HEK293 (cell line): ENCODE measurements around the gene ERCC5.

ENCODE experiments used
- CTCF ChIP-seq: fragments of 450-650 bp; formaldehyde crosslinking; IDR thresholded peaks from 2 replicates; pipeline ENCODE4 v1.5.1; 2016; ENCODE audit warnings: missing biosample characterization, missing genetic modification characterization
- REST ChIP-seq: fragments of 450-650 bp; formaldehyde crosslinking; IDR thresholded peaks from 2 replicates; pipeline ENCODE4 v1.5.1; 2016; ENCODE audit warnings: missing biosample characterization, missing genetic modification characterization
- SALL2 ChIP-seq: fragments of 450-650 bp; formaldehyde crosslinking; IDR thresholded peaks from 2 replicates; pipeline ENCODE4 v1.5.0; 2017; ENCODE audit warnings: missing biosample characterization, mild to moderate bottlenecking, missing genetic modification characterization, borderline replicate concordance
- YY1 ChIP-seq: fragments of 450-650 bp; formaldehyde crosslinking; IDR thresholded peaks from 2 replicates; pipeline ENCODE4 v1.5.1; 2018; ENCODE audit warnings: missing biosample characterization, missing genetic modification characterization
- ZBTB17 ChIP-seq: fragments of 450-650 bp; formaldehyde crosslinking; IDR thresholded peaks from 2 replicates; pipeline ENCODE4 v1.5.1; 2016; ENCODE audit warnings: missing biosample characterization, missing genetic modification characterization
- ZBTB21 ChIP-seq: fragments of 450-650 bp; formaldehyde crosslinking; IDR thresholded peaks from 2 replicates; pipeline ENCODE4 v1.5.1; 2017; ENCODE audit warnings: missing biosample characterization, missing genetic modification characterization
- ZBTB8A ChIP-seq: fragments of 450-650 bp; formaldehyde crosslinking; IDR thresholded peaks from 2 replicates; pipeline ENCODE4 v1.5.1; 2016; ENCODE audit warnings: missing biosample characterization, missing genetic modification characterization
- ZNF311 ChIP-seq: fragments of 450-650 bp; formaldehyde crosslinking; IDR thresholded peaks from 2 replicates; pipeline ENCODE4 v1.5.1; 2017; ENCODE audit warnings: missing biosample characterization, missing genetic modification characterization, borderline replicate concordance
- ZNF501 ChIP-seq: fragments of 450-650 bp; formaldehyde crosslinking; IDR thresholded peaks from 2 replicates; pipeline ENCODE4 v1.5.1; 2016; ENCODE audit warnings: missing biosample characterization, missing genetic modification characterization
- ZNF530 ChIP-seq: fragments of 450-650 bp; formaldehyde crosslinking; IDR thresholded peaks from 2 replicates; pipeline ENCODE4 v1.5.1; 2016; ENCODE audit warnings: low read depth, missing biosample characterization, missing genetic modification characterization
- ZNF629 ChIP-seq: fragments of 450-650 bp; formaldehyde crosslinking; IDR thresholded peaks from 2 replicates; pipeline ENCODE4 v1.5.1; 2017; ENCODE audit warnings: missing biosample characterization, missing genetic modification characterization
- ZNF776 ChIP-seq: fragments of 450-650 bp; formaldehyde crosslinking; IDR thresholded peaks from 2 replicates; pipeline ENCODE4 v1.5.0; 2017; ENCODE audit warnings: missing biosample characterization, missing genetic modification characterization, borderline replicate concordance

DNA sequence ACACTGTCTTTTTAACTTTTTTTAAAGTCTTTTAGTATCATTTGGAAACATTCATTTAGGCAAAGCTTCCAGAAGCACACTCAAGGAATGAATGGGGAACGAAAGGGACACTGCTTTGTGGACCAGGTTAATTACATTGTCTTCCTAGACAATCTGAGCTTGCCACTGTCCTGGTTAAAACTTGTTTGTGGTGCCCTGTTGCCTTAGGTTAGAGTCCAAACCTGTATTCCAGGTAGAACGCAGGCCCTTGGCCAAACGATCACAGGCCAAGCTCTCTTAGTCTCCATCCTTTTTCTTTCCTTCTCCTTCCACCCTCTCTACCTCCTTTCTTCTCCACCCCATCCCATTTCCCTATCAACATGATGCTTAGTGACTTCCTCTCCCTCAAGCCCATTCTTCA, 66.8 kb downstream of the ERCC5 start:
- no peak for TF ChIP-seq CTCF (tag by site-specific recombination)
- TF ChIP-seq ZNF530 (tag by site-specific recombination) = no peak
- TF ChIP-seq ZBTB8A = no peak
- no peak for TF ChIP-seq ZBTB21 (tag by site-specific recombination)
- no peak for TF ChIP-seq REST
- no peak for TF ChIP-seq ZNF776 (tag by site-specific recombination)
- TF ChIP-seq ZNF629 (tag by site-specific recombination) = no peak
- no peak for TF ChIP-seq ZNF311 (tag by site-specific recombination)
- TF ChIP-seq ZNF501 = no peak
- no peak for TF ChIP-seq YY1 (tag by site-specific recombination)
- TF ChIP-seq SALL2 (tag by site-specific recombination) = no peak
- no peak for TF ChIP-seq ZBTB17 (tag by site-specific recombination)
